ENCODE results near the gene MAOA. TPM values are rescaled to one million over a fixed set of nuclear protein-coding genes. Genes with fewer than 3 reads are reported as not detected.

MAOA gene
- 4.0 and 5.5 TPM in 2 replicates for total RNA-seq

GRCh38 chrX:43656005-43656494 is at the start of gene MAOA:
MAOA (plus strand) TSS chrX:43656299; CDS start chrX:43656342, 43 bp downstream.

Other genes with a start within 250 kb of the MAOA start
- gene MAOB, start 226.2 kb downstream of the MAOA start, total RNA-seq: 0.37 and 0.66 TPM in 2 replicates